GM19397 (cell line): Measurements from ENCODE around the gene MTF2.

ENCODE experiments used
- ATAC-seq: cut with Tn5 transposase; IDR thresholded peaks from one replicate; pipeline ENCODE4 v1.9.1; 2021; ENCODE audit warnings: mild to moderate bottlenecking, moderate library complexity; ENCODE audit not compliant: unreplicated experiment

Gene MTF2

DNA sequence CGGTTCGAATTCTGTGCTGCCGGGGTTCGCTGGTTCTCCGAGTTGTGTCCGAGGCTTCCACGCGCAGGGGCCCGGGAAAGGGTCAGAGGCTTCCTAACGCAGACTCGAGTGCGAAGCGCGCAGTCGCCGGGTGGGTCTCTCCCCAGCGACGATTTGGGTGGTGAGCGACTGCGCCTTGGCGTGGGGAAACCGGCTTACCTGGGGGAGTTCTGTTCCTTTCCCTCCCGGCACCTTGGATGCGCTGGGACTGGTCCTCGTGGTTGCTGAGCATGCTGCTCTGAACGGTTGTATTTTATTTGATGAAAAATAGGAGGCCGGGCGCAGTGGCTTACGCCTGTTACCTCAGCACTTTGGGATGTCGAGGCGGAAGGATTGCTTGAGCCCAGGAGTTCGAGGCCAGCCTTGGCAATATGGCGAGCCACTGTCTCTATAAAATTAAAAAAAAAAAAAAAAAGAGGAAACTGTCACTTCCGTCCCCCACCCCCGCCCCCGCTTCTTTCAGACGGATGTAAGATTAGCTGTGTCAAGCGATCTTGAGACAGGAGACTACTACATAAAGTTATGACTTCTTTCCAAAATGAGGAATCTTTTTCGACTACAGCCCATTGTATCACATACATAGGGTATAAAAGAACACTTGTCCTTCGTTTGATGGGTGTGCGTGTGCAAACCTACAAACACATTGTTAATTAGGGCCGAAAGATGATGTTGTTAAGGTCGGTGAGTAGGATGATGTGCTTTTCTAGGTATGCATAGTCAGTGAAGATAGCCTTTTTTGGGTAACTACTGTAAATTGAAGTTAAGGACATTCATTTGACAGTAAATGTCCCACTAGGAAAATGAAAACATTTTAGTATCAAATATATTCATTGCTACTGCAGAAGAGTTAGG is 101.9 kb downstream of the MTF2 start, which contains the start of gene CCDC18:
TSS of gene CCDC18 (plus strand) at position 2 of the 891 bp plus-strand sequence. CDS start 2,638 bp downstream, outside the sequence.
- no peak for ATAC-seq

DNA sequence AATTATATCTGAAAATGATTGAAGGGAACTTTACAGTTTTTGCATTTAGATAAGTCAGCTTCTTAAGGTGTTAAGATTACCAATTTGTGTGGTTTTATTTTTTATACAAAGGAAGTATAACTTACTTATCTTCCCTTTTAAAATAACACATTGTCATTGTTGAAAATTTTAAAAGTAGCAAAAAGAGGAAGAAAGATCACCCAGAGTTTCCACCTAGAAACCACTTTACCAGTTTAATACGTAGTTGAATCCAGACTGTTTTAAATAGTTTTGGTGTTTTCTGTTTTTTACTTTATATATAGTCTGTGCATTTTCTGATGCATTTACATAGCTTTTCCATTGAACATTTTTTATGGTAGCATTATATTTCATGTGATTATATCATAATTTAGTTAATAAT is 107.6 kb downstream of the MTF2 start:
- no peak for ATAC-seq
